Smooth muscle cell of the umbilical artery (primary cell): ENCODE results near the gene ITPRIPL2. TPM values are rescaled to one million over a fixed set of nuclear protein-coding genes. Genes with fewer than 3 reads are reported as not detected.

Source experiments
- total RNA-seq: library from RNA; depleted of rRNA; stranded (reverse); fragments of >200 nt; gene quantifications from 2 replicates; pipeline ENCODE4 v1.2.3, GENCODE V29; 2014

Gene ITPRIPL2
- 38.3 and 56.3 TPM in 2 replicates for total RNA-seq

DNA sequence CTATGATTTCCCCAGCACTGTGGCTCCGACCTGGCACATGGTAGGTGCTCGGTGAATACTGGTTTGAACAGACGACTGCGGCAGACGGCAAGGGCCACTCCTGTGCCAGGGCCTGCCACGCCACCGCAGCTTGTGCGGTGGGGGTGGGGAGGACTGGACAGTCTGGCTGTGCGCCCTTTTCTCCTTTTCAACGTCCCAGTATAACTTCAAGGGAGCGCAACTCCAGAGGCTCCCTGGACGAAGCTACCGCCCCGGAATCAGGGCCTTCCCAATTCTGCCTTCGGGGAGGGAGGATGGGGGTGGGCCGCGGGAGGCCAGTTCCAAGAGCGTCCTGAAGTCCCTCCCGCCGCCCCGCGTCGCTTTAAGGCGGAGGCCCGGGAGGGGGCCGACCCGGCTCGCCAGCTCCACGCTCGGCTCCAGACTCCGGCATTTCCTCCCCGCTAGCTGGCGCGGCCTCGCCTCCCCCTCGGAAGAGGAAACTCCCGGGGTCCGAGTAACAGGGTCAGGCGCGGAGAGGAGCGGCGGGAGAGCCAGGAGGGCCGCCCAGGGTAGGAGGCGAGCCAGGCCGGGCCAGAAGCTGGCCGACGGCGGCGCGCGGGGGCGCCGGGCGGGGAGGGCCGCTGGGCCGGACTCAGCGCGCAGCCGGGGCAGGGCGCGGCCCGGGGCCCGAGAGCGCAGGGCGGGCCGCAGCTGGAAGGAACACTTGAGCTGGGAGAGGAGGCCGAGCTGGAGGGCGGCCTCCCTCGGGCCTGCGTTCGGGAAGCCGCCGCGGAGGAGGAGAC, at the start of gene ITPRIPL2:
TSS of gene ITPRIPL2 (plus strand) at position 388 of the 782 bp plus-strand sequence. CDS start 498 bp downstream, outside the sequence.

GRCh38 chr16:19067349-19068236, 46.2 kb upstream of the ITPRIPL2 start, which contains the start of gene COQ7:
Gene COQ7, plus strand, starts transcription at chr16:19067614. Its CDS starts 51 bp downstream, at chr16:19067665.

GRCh38 chr16:19167710-19168370, 54.1 kb downstream of the ITPRIPL2 start, which contains the start of gene SYT17:
Gene SYT17, plus strand, starts transcription at chr16:19168240. Its CDS starts 407 bp downstream, at chr16:19168647.

Other genes with a start within 250 kb of the ITPRIPL2 start
- 57.6 and 95.1 TPM in 2 replicates for gene SMG1, start 187.6 kb upstream of the ITPRIPL2 start, total RNA-seq
- gene TMC7, start 130.0 kb upstream of the ITPRIPL2 start, total RNA-seq, result 0.59 and 0.69 TPM in 2 replicates
- gene COQ7, start 46.4 kb upstream of the ITPRIPL2 start, total RNA-seq, result 14.3 and 14.8 TPM in 2 replicates
- 0.05 TPM in 1 of 2 replicates, not detected in the other for gene SYT17, start 54.3 kb downstream of the ITPRIPL2 start, total RNA-seq
- gene CLEC19A, start 171.8 kb downstream of the ITPRIPL2 start, total RNA-seq, result not detected in 2 replicates